ENCODE measurements around the gene BICC1.
"Not testable (repeated sequence)": the region's sequence is repeated elsewhere in the genome, so short reads cannot be mapped to it uniquely, and the experiment has no call there.

The BICC1 gene

GRCh38 chr10:58567652-58568051 lies 55.0 kb downstream of the BICC1 start:
- no peak for DNase-seq

GRCh38 chr10:58568428-58568935 lies 55.8 kb downstream of the BICC1 start:
- DNase-seq, result no peak

- no peak for DNase-seq
Measured at GRCh38 chr10:58570307-58570723, 57.6 kb downstream of the BICC1 start.

GRCh38 chr10:58570979-58571378 lies 58.3 kb downstream of the BICC1 start:
- no peak for DNase-seq

- no peak for DNase-seq
Measured at GRCh38 chr10:58573144-58573543, 60.5 kb downstream of the BICC1 start.

- no peak for DNase-seq
Measured at GRCh38 chr10:58574058-58574457, 61.4 kb downstream of the BICC1 start.

- no peak for DNase-seq
Measured at GRCh38 chr10:58575491-58575890, 62.8 kb downstream of the BICC1 start.

- DNase-seq, result no peak
Measured at GRCh38 chr10:58576751-58577436, 64.2 kb downstream of the BICC1 start.

GRCh38 chr10:58577437-58577777 lies 64.7 kb downstream of the BICC1 start:
- no peak for DNase-seq

- no peak for DNase-seq
Measured at GRCh38 chr10:58578366-58578765, 65.7 kb downstream of the BICC1 start.

GRCh38 chr10:58579011-58579655 lies 66.5 kb downstream of the BICC1 start:
- no peak for DNase-seq

- DNase-seq, result no peak
Measured at GRCh38 chr10:58582045-58582444, 69.4 kb downstream of the BICC1 start.

GRCh38 chr10:58585435-58585834 lies 72.8 kb downstream of the BICC1 start:
- no peak for DNase-seq

GRCh38 chr10:58586282-58587245 lies 73.9 kb downstream of the BICC1 start:
- no peak for DNase-seq

- no peak for DNase-seq
Measured at GRCh38 chr10:58587676-58588075, 75.0 kb downstream of the BICC1 start.

GRCh38 chr10:58588673-58589265 lies 76.1 kb downstream of the BICC1 start:
- DNase-seq, result no peak

GRCh38 chr10:58590152-58590840 lies 77.6 kb downstream of the BICC1 start:
- no peak for DNase-seq

- DNase-seq, result no peak
Measured at GRCh38 chr10:58590924-58591323, 78.3 kb downstream of the BICC1 start.

GRCh38 chr10:58593008-58593407 lies 80.3 kb downstream of the BICC1 start:
- DNase-seq, result no peak

- DNase-seq, result not testable (repeated sequence)
Measured at GRCh38 chr10:58597211-58597610, 84.5 kb downstream of the BICC1 start.

GRCh38 chr10:58599927-58600553 lies 87.4 kb downstream of the BICC1 start:
- DNase-seq, result no peak

GRCh38 chr10:58608351-58608750 lies 95.7 kb downstream of the BICC1 start:
- no peak for DNase-seq
